SK-N-SH (cell line): ENCODE data around the gene UNC5B.

ENCODE experiments used
- CHD2 ChIP-seq: fragments of 150-350 bp; IDR thresholded peaks from 2 replicates; pipeline ENCODE4 v1.6.1; 2018; ENCODE audit warnings: low read length; ENCODE audit not compliant: partially characterized antibody
- CTCF ChIP-seq: fragments of 200-600 bp; sonication (generic); IDR thresholded peaks from 2 replicates; pipeline ENCODE4 v1.6.1; 2017; ENCODE audit warnings: antibody characterized with exemption, mild to moderate bottlenecking, moderate library complexity
- EP300 ChIP-seq, 2 experiments: IDR thresholded peaks; 2 replicates each; pipeline versions ENCODE4 v1.4.0 to v1.6.1; 2012; ENCODE audit warnings: borderline replicate concordance in 1 of 2, low read depth in 1 of 2, low read length in 1 of 2
- POLR2AphosphoS5 ChIP-seq: IDR thresholded peaks from 2 replicates; pipeline ENCODE4 v1.6.1; 2012; ENCODE audit warnings: low read depth, low read length
- RFX5 ChIP-seq: IDR thresholded peaks from 2 replicates; pipeline ENCODE4 v1.6.1; 2012; ENCODE audit warnings: mild to moderate bottlenecking, improper control_type of control experiment, low read length
- TEAD4 ChIP-seq: IDR thresholded peaks from 2 replicates; pipeline ENCODE4 v1.4.0; 2012; ENCODE audit warnings: mild to moderate bottlenecking, borderline replicate concordance; ENCODE audit not compliant: insufficient read depth
- USF2 ChIP-seq: fragments of 150-350 bp; IDR thresholded peaks from 2 replicates; pipeline ENCODE4 v1.6.1; 2017; ENCODE audit warnings: antibody characterized with exemption, low read length, low read depth, borderline replicate concordance
- YY1 ChIP-seq: IDR thresholded peaks from 2 replicates; pipeline ENCODE4 v1.4.0; 2012; ENCODE audit warnings: low read depth, mild to moderate bottlenecking
- TF ChIP-seq, protein P1 (sequence below): IDR thresholded peaks from 2 replicates; pipeline ENCODE4 v1.4.0; 2012; ENCODE audit warnings: low read depth, borderline replicate concordance

GRCh38 chr10:71289421-71290130 is 77.2 kb downstream of the UNC5B start:
- TF ChIP-seq POLR2AphosphoS5 (no peak), TEAD4 (no peak), USF2 (no peak), RFX5 (no peak), EP300 (IDR thresholded peaks at IDR 0.05; ENCODE audit: borderline replicate concordance in 1 of 2, low read depth in 1 of 2, low read length in 1 of 2) (no peak), CTCF (no peak), CHD2 (no peak), YY1 (no peak)
- TF ChIP-seq, protein P1, sequence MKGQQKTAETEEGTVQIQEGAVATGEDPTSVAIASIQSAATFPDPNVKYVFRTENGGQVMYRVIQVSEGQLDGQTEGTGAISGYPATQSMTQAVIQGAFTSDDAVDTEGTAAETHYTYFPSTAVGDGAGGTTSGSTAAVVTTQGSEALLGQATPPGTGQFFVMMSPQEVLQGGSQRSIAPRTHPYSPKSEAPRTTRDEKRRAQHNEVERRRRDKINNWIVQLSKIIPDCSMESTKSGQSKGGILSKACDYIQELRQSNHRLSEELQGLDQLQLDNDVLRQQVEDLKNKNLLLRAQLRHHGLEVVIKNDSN = no peak
